Measurements from ENCODE around the gene SHROOM3.

- no peak for TF ChIP-seq POLR2AphosphoS5 (IDR thresholded peaks at IDR 0.05)
- TF ChIP-seq, protein P1, sequence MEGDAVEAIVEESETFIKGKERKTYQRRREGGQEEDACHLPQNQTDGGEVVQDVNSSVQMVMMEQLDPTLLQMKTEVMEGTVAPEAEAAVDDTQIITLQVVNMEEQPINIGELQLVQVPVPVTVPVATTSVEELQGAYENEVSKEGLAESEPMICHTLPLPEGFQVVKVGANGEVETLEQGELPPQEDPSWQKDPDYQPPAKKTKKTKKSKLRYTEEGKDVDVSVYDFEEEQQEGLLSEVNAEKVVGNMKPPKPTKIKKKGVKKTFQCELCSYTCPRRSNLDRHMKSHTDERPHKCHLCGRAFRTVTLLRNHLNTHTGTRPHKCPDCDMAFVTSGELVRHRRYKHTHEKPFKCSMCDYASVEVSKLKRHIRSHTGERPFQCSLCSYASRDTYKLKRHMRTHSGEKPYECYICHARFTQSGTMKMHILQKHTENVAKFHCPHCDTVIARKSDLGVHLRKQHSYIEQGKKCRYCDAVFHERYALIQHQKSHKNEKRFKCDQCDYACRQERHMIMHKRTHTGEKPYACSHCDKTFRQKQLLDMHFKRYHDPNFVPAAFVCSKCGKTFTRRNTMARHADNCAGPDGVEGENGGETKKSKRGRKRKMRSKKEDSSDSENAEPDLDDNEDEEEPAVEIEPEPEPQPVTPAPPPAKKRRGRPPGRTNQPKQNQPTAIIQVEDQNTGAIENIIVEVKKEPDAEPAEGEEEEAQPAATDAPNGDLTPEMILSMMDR (IDR thresholded peaks at IDR 0.05) = no peak
- TF ChIP-seq POLR2A (IDR thresholded peaks at IDR 0.05) = no peak
- TF ChIP-seq EP300 (IDR thresholded peaks at IDR 0.05) = no peak
These were observed 209.9 kb downstream of the SHROOM3 start for GRCh38 chr4:76644831-76645485.
